ENCODE results near the gene SIGLEC5.
"Not testable (repeated sequence)": the region's sequence is repeated elsewhere in the genome, so short reads cannot be mapped to it uniquely, and the experiment has no call there.

Gene SIGLEC5

GRCh38 chr19:51630315-51630714 is at the start of gene SIGLEC5:
Gene SIGLEC5 (minus strand): TSS chr19:51630401. CDS start chr19:51630335, 66 bp downstream.
- DNase-seq: not testable (repeated sequence)

DNA sequence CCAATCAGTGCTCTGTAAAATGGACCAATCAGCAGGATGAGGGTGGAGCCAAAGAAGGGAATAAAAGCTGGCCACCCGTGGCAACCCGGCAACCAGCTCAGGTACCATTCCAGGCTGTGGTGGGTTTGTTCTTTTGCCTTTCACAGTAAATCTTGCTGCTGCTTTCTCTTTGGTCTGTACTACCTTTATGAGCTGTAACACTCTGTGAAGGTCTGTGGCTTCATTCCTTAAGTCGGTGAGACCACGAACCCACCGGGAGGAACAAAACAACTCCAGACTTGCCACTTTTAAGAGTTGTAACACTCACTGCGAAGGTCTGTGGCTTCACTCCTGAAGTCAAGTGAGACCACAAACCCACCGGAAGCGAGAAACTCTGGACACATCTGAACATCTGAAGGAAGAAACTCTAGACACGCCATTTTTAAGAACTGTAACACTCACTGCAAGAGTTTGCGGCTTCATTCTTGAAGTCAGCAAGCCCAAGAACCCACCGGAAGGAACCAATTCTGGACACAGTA is 46.4 kb upstream of the SIGLEC5 start:
- peak; percentile 32 for DNase-seq

DNA sequence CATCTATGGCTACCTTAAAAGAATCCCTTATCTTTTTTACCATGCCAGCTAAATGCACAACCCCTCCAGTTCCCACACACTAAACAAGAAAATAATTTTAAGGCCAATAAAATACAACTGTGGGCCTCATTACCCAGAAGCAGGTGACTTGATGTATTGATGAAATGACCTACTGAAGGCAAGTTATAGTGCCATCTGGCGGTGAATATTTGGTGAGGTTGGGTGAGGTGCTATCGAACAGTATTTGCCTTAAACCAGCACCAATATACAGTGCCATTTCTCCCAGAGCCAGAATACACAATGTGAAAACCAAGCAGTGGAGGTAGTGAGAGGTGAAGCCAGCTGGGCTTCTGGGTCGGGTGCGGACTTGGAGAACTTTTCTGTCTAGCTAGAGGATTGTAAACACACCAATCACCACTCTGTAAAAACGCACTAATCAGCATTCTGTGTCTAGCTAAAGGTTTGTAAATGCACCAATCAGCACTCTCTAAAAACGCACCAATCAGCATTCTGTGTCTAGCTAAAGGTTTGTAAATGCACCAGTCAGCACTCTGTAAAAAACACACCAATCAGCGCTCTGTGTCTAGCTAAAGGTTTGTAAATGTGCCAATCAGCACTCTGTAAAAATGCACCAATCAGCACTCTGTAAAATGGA is 45.8 kb upstream of the SIGLEC5 start:
- not testable (repeated sequence) for DNase-seq

- DNase-seq: no peak
Observed at GRCh38 chr19:51668216-51668615, 38.0 kb upstream of the SIGLEC5 start.

GRCh38 chr19:51664997-51665396 is 34.8 kb upstream of the SIGLEC5 start:
- DNase-seq: no peak

DNA sequence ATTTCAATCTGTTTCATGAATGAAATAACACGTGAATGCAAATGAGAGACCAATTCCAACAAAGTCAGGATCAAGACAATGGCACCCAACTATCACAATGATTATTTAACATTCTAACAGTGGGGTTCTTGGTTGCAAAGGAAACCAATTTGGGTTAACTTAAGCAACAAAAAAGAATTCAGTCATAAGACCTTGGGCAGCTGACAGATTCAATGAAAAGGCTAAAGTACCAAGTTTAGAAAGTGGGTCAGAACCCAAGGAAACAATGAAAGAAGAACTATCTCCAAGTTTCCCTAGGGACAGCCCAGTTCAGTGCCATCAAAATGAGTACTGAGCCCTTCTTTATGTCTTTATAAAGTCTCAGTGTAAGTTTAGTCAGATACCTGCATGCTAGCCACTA is 33.9 kb upstream of the SIGLEC5 start:
- DNase-seq: no peak

GRCh38 chr19:51663650-51664049 is 33.4 kb upstream of the SIGLEC5 start:
- DNase-seq: no peak

DNA sequence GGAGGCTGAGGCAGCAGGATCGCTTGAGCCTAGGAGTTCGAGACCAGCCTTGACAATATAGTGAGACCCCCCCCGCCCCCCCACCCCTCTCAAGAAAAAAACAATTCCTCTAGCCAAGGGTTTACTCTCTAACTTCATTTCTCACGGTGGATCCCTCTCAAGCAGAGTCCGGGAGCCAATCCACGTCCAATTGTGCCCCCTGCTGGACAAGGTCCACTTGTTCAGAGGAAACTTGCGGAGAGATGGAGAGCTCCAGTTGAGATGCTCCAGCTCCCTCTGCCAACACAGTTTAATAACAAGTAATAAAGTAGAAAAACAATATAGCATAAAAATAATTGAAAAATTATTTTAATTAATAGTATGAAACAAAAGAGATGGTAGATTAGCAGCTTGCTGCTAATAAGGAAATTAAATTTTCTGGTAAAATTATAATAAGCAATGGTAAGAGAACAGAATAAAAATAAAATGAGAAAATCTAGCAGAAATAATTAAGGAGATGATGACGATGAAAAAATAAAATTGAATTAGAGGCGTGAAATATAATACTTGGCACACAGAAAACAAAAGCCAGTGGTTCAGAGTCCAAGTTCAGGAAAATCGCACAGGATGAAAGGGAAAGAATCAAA is 30.9 kb upstream of the SIGLEC5 start:
- peak; percentile 31 for DNase-seq

DNA sequence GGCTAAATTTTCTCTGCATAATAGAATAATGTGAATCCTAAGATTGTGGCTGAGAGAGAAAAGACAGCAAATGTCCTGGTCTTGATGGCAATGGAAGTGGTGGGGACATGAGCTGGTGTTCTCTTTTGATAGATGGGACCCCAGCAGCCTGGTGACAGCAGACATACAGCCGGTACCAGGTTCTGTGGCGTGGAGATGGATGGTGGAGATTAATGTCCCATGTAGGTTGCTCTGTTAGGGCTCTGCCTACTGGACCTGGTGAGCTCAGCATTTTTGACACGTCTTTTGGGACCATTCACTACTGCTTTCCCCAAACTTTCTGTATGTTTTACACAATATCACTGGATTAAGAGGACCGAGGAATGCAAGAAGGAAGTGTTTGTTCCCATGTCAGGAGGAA is 24.6 kb upstream of the SIGLEC5 start:
- DNase-seq: no peak

DNA sequence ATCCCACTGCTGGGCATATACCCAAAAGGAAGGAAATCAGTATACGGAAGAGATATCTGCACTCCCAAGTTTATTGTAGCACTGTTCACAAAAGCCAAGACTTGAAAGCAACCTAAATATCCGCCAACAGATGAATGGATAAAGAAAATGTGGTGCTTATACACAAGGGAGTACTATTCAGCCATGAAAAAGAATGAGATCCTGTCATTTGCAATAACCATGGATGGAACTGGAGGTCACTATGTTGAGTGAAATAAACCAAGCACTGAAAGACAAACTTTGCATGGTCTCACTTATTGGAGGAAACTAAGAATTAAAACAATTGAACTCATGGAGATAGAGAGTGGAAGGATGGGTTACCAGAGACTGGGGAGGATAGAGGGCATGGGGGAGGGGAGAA is 23.0 kb upstream of the SIGLEC5 start:
- no peak for DNase-seq

GRCh38 chr19:51652266-51652665 is 22.1 kb upstream of the SIGLEC5 start:
- DNase-seq: no peak

- no peak for DNase-seq
Observed at GRCh38 chr19:51651216-51651846, 21.1 kb upstream of the SIGLEC5 start.

DNA sequence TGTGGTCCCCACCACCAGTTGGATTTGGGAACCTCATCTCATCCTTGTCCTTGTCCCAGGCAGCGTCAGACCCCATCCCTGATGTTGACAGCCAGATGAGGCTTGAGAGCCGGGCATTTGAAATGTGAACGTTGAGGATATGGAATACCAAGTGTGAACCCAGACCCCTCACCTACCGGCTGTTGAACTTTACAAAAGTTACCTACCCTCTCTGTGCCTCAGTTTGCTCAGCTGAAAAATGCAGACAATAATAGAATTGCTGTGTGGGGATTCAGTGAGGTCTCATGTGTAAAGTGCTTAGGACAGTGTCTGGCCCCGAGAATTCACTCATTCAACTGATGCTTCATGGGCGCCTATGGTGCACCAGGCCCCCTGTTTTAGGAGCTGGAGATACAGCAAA is 17.1 kb upstream of the SIGLEC5 start:
- DNase-seq: no peak

DNA sequence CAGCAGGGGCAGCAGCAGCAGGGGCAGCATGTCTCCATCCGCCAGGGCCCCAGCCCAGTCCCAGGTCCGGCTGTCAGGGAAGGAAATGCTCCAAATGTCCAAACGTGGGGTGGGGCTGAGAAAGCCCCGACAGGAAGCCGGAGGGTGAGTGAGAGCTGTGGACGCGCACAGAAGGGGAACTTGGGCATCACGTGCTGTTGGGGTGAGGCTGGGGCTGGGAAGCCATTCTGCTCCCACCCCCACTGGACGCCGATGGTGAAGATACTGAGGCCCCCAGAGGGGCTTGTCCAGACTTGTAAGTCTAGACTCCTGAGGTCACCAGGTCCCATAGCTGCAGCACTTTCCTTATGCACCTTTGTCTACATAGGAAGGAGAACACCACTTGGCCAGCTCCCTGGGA is 16.5 kb upstream of the SIGLEC5 start, which contains the start of gene SIGLEC14:
Gene SIGLEC14 (minus strand): TSS at position 96 of the 400 bp plus-strand sequence. CDS start 66 bp downstream, at position 30.
- not testable (repeated sequence) for DNase-seq

- no peak for DNase-seq
Observed at GRCh38 chr19:51644636-51645271, 14.6 kb upstream of the SIGLEC5 start.

DNA sequence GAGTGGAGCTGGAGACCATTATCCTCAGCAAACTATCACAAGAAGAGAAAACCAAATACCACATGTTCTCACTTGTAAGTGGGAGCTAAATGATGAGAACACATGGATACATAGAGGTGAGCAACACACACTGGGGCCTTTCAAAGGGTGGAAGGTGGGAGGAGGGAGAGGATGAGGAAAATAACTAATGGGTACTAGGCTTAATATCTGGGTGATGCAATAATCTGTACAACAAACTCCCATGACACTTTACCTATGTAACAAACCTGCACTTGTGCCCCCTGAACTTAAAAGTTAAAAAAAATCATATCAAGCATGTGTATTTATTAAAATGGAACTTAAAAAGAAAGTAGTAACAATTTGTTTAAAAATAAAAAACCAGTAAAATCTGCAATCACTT is 11.4 kb upstream of the SIGLEC5 start:
- DNase-seq: no peak

- DNase-seq: no peak
Observed at GRCh38 chr19:51640386-51640785, 10.2 kb upstream of the SIGLEC5 start.

GRCh38 chr19:51639916-51640315 is 9.7 kb upstream of the SIGLEC5 start:
- DNase-seq: no peak

- DNase-seq: no peak
Observed at GRCh38 chr19:51637362-51637978, 7.3 kb upstream of the SIGLEC5 start.

- no peak for DNase-seq
Observed at GRCh38 chr19:51632126-51632525, 1.9 kb upstream of the SIGLEC5 start.

- no peak for DNase-seq
Observed at GRCh38 chr19:51628153-51628939, 1.9 kb downstream of the SIGLEC5 start.

GRCh38 chr19:51627491-51628138 is 2.6 kb downstream of the SIGLEC5 start:
- DNase-seq: no peak

All from activated naive CD4-positive, alpha-beta T cell treated with Interleukin-2 at 50 U/mL for 16 hours (primary cell).